8988T (cell line): ENCODE data around the gene WDR59.
A peak's percentile ranks its signal among the peaks of the same experiment; 100 is the strongest.
"Not testable (repeated sequence)": the region's sequence is repeated elsewhere in the genome, so short reads cannot be mapped to it uniquely, and the experiment has no call there.

Experiments
- DNase-seq: peaks from one replicate; pipeline ENCODE4 v3.0.0; 2011

The WDR59 gene

GRCh38 chr16:75011634-75012307, 26.8 kb upstream of the WDR59 start:
- DNase-seq, result no peak

GRCh38 chr16:75010427-75010826, 25.5 kb upstream of the WDR59 start:
- DNase-seq, result no peak

GRCh38 chr16:75007443-75007842, 22.5 kb upstream of the WDR59 start:
- DNase-seq, result no peak

GRCh38 chr16:75005697-75006096, 20.8 kb upstream of the WDR59 start:
- no peak for DNase-seq

- DNase-seq, result no peak
Measured at GRCh38 chr16:75004460-75004859, 19.5 kb upstream of the WDR59 start.

- no peak for DNase-seq
Measured at GRCh38 chr16:75003931-75004330, 19.0 kb upstream of the WDR59 start.

GRCh38 chr16:75002474-75002873, 17.6 kb upstream of the WDR59 start:
- no peak for DNase-seq

GRCh38 chr16:75000481-75001081, 15.7 kb upstream of the WDR59 start:
- DNase-seq, result peak; percentile 56

- DNase-seq, result peak; percentile 54
Measured at GRCh38 chr16:74999609-75000480, 14.9 kb upstream of the WDR59 start.

- peak; percentile 43 for DNase-seq
Measured at GRCh38 chr16:74999219-74999608, 14.3 kb upstream of the WDR59 start.

GRCh38 chr16:74998481-74999218, 13.7 kb upstream of the WDR59 start, which contains the start of gene ZNRF1:
TSS of gene ZNRF1 (plus strand) at chr16:74999024. CDS start at chr16:74999672, 648 bp downstream.
- peak; percentile 94 for DNase-seq

- no peak for DNase-seq
Measured at GRCh38 chr16:74997042-74997491, 12.1 kb upstream of the WDR59 start.

GRCh38 chr16:74995986-74996385, 11.1 kb upstream of the WDR59 start:
- no peak for DNase-seq

GRCh38 chr16:74991593-74992403, 6.9 kb upstream of the WDR59 start:
- DNase-seq, result no peak

- DNase-seq, result no peak
Measured at GRCh38 chr16:74991268-74991592, 6.3 kb upstream of the WDR59 start.

GRCh38 chr16:74990832-74991231, 5.9 kb upstream of the WDR59 start:
- DNase-seq, result no peak

- DNase-seq, result not testable (repeated sequence)
Measured at GRCh38 chr16:74989864-74990263, 4.9 kb upstream of the WDR59 start.

GRCh38 chr16:74987027-74987681, 2.2 kb upstream of the WDR59 start:
- no peak for DNase-seq

- no peak for DNase-seq
Measured at GRCh38 chr16:74984194-74984528, 762 bp downstream of the WDR59 start.

- no peak for DNase-seq
Measured at GRCh38 chr16:74982256-74982655, 2.7 kb downstream of the WDR59 start.

GRCh38 chr16:74975591-74975990, 9.3 kb downstream of the WDR59 start:
- no peak for DNase-seq

- no peak for DNase-seq
Measured at GRCh38 chr16:74973304-74973703, 11.6 kb downstream of the WDR59 start.
